ENCODE results near the gene RGS21. TPM values are rescaled to one million over a fixed set of nuclear protein-coding genes. Genes with fewer than 3 reads are reported as not detected.

The RGS21 gene
- total RNA-seq, 4 donors from 2014 or later, result not detected

DNA sequence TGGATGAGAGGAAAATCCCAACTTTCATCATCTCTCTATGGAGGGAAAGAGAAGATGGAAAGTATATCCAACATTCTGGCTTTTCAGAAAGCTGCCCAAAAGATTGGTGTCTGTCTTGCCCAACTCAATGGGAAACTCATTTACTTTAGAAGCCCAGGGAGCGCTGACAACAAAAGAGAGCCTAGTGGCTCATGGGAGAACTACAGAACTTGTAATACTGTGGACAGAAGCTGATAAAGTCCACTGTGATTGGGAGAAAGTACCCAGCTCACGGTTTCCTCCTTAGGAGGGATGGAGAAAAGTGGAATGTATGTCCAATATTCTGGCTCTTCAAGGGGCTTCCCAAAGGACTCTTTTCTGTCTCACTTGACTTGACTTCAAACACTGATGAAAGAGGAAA, 66.0 kb downstream of the RGS21 start:
- no peaks in the 10 kb centered on the region for H3K27me3 ChIP-seq
- no peaks in the 10 kb centered on the region for H3K36me3 ChIP-seq
- H3K4me1 ChIP-seq, result no peaks in the 10 kb centered on the region
- WGBS, 2 donors, result 83 to 86% methylated on average over 2 of the region's 2 CpGs
- H3K27ac ChIP-seq, result no peak overlapping the region
- no peak for DNase-seq
- TF ChIP-seq, protein P1, sequence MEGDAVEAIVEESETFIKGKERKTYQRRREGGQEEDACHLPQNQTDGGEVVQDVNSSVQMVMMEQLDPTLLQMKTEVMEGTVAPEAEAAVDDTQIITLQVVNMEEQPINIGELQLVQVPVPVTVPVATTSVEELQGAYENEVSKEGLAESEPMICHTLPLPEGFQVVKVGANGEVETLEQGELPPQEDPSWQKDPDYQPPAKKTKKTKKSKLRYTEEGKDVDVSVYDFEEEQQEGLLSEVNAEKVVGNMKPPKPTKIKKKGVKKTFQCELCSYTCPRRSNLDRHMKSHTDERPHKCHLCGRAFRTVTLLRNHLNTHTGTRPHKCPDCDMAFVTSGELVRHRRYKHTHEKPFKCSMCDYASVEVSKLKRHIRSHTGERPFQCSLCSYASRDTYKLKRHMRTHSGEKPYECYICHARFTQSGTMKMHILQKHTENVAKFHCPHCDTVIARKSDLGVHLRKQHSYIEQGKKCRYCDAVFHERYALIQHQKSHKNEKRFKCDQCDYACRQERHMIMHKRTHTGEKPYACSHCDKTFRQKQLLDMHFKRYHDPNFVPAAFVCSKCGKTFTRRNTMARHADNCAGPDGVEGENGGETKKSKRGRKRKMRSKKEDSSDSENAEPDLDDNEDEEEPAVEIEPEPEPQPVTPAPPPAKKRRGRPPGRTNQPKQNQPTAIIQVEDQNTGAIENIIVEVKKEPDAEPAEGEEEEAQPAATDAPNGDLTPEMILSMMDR (IDR thresholded peaks at IDR 0.05), result no peak
- no peak for TF ChIP-seq POLR2A (IDR thresholded peaks at IDR 0.05)
- no peaks in the 10 kb centered on the region for H3K9me3 ChIP-seq
- intact Hi-C loops (cut with DNase I), result no loop called here
- H3K4me3 ChIP-seq (replicated peaks in 1 of 3), result no peak overlapping the region

DNA sequence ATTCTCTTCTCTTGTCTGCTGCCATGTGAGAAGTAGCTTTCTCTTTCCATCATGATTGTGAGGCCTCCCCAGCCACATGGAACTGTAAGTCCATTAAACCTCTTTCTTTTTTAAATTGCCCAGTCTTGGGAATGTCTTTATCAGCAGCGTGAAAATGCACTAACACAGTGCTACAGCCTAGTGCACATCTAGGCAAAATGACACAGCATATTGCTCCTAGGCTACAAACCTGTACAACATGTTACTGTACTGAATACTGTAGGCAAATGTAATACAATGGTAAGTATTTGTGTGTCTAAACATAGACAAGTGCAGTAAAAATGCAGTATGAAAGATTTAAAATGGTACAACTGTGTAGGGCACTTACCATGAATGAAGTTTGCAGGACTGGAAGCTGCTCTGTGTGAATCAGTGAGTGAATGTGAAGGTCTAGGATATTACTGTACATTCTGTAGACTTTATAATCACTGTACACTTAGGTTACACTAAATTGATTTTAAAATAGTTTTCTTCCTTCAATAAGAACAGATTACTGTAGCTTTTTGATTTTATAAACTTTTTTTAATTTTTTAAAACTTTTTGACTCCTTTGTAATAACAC, 69.4 kb downstream of the RGS21 start:
- Histone ChIP-seq H3K9me3 (no peaks in the 10 kb centered on the region), H3K4me1 (no peaks in the 10 kb centered on the region), H3K27ac (no peak overlapping the region), H3K27me3 (no peaks in the 10 kb centered on the region), H3K36me3 (no peaks in the 10 kb centered on the region), H3K4me3 (replicated peaks in 1 of 3) (no peak overlapping the region)
- WGBS, 2 donors, result 90 to 100% methylated on average over 1 of the region's 1 CpG
- DNase-seq, result no peak
- intact Hi-C loops (cut with DNase I), result no loop called here
- no peak for TF ChIP-seq POLR2A (IDR thresholded peaks at IDR 0.05)
- TF ChIP-seq, protein P1 (IDR thresholded peaks at IDR 0.05), result no peak

DNA sequence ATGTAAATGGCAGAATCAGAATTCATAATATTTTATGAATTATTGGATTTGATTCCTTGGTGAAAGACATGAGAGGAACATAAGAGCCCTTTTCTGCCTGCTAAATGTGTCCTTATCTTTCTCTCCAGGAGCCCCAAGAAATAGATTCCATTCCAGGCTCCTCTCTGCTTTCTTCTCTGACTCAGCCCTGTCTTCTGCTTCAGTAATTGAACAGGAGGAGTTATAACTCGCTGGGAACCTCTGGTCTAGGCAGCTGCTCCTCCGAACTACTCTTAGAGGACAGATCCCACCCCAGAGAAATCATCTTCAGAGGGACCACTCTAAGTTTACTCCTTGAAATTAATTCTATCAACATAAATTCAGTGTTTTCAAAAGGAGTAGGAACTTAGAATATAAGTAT, 78.4 kb downstream of the RGS21 start:
- 71 to 83% methylated on average over 2 of the region's 2 CpGs for WGBS, 2 donors
- intact Hi-C loops (cut with DNase I), result no loop called here
- TF ChIP-seq POLR2A (IDR thresholded peaks at IDR 0.05), result no peak
- TF ChIP-seq, protein P1 (IDR thresholded peaks at IDR 0.05), result no peak
- Histone ChIP-seq H3K36me3 (no peaks in the 10 kb centered on the region), H3K27ac (no peak overlapping the region), H3K4me1 (no peaks in the 10 kb centered on the region), H3K4me3 (replicated peaks in 1 of 3) (no peak overlapping the region), H3K27me3 (no peaks in the 10 kb centered on the region), H3K9me3 (no peaks in the 10 kb centered on the region)
- no peak for DNase-seq

DNA sequence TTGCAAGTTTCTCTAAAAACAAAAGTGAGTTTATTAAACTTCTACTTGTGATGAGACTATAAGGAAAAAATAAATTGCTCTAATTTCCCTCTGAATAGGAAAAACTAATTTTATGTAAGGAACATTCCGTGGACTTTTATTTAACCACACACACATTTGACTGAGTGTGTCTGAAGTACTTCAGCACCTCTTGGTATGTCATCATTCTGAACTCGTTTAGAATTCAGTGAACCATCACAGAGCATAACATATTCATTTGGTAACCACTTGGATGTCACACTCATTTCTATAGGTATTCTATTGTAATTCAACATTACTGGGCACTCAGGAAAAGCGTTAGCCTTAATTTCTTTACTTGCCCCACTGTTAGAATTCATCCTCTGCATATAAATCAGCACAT, 79.1 kb downstream of the RGS21 start:
- TF ChIP-seq, protein P1 (IDR thresholded peaks at IDR 0.05), result no peak
- TF ChIP-seq POLR2A (IDR thresholded peaks at IDR 0.05), result no peak
- Histone ChIP-seq H3K4me3 (replicated peaks in 1 of 3) (no peak overlapping the region), H3K4me1 (no peaks in the 10 kb centered on the region), H3K9me3 (no peaks in the 10 kb centered on the region), H3K27me3 (no peaks in the 10 kb centered on the region), H3K27ac (no peak overlapping the region), H3K36me3 (no peaks in the 10 kb centered on the region)
- intact Hi-C loops (cut with DNase I), result no loop called here
- DNase-seq, result no peak
- 30 to 40% methylated on average over 3 of the region's 3 CpGs for WGBS, 2 donors

DNA sequence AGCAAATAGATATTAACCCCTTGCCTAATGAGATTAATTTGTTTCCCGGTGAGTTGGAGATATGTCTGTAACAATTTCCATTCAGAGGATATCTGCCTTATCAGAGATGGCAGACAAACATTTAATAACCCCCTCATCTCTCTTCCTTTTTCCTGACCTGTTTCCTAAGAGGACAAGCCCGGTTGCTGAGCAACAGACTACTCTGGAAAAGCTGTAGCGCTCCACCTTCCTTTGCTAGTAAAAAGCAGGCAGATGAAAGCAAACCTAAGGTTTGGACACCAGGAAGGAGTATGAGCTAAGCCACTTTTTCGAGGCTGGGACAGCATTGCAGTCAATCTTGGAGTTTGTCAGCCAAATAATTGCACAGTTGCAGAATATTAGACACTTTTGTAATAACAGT, 82.4 kb downstream of the RGS21 start:
- no peak overlapping the region for H3K4me3 ChIP-seq (replicated peaks in 1 of 3)
- no peaks in the 10 kb centered on the region for H3K36me3 ChIP-seq
- H3K4me1 ChIP-seq, result no peaks in the 10 kb centered on the region
- intact Hi-C loops (cut with DNase I), result no loop called here
- H3K9me3 ChIP-seq, result no peaks in the 10 kb centered on the region
- H3K27me3 ChIP-seq, result no peaks in the 10 kb centered on the region
- no peak overlapping the region for H3K27ac ChIP-seq
- no peak for DNase-seq
- TF ChIP-seq, protein P1 (IDR thresholded peaks at IDR 0.05), result no peak
- no peak for TF ChIP-seq POLR2A (IDR thresholded peaks at IDR 0.05)
- 51 to 64% methylated on average over 4 of the region's 4 CpGs for WGBS, 2 donors

All from thyroid gland (tissue), 4 donors.